OCI-LY3 (cell line): ENCODE measurements around the gene PUDP.

Source experiments
- H2AFZ ChIP-seq: fragments of 200-600, 300-600 bp; shearing (Covaris generic); 2 replicates; pipeline ENCODE4 v1.6.0; 2014; ENCODE audit warnings: antibody characterized with exemption, low read depth, low read length
- H3K27ac ChIP-seq: fragments of 200-600, 300-600 bp; sonication (generic); 2 replicates; pipeline ENCODE4 v1.5.1; 2014; ENCODE audit warnings: mild to moderate bottlenecking, low read length, moderate library complexity, mixed read lengths
- H3K27me3 ChIP-seq: fragments of 200-600, 300-600 bp; sonication (generic); 2 replicates; pipeline ENCODE4 v1.6.1; 2014; ENCODE audit warnings: low read depth, low read length, mixed read lengths
- H3K36me3 ChIP-seq: fragments of 200-600, 300-600 bp; sonication (generic); replicated peaks from 2 replicates; pipeline ENCODE3; 2014; ENCODE audit warnings: low read depth, low read length, mixed read lengths
- H3K4me1 ChIP-seq: fragments of 300-600, 200-600 bp; sonication (generic); 2 replicates; pipeline ENCODE4 v1.6.1; 2014; ENCODE audit warnings: low read length, mixed read lengths
- H3K4me2 ChIP-seq: fragments of 200-600, 300-600 bp; sonication (generic); 2 replicates; pipeline ENCODE4 v1.6.1; 2014; ENCODE audit warnings: low read length, mixed read lengths
- H3K4me3 ChIP-seq: fragments of 300-600, 200-600 bp; sonication (generic); 2 replicates; pipeline ENCODE4 v1.5.1; 2014; ENCODE audit warnings: antibody characterized with exemption, mild to moderate bottlenecking, low read length, moderate library complexity
- H3K79me2 ChIP-seq: fragments of 300-600, 200-600 bp; shearing (Covaris generic); 2 replicates; pipeline ENCODE4 v1.6.1; 2014; ENCODE audit warnings: mild to moderate bottlenecking, low read length, mixed read lengths
- H3K9ac ChIP-seq: fragments of 300-600, 200-600 bp; shearing (Covaris generic); 2 replicates; pipeline ENCODE4 v1.6.0; 2014; ENCODE audit warnings: mild to moderate bottlenecking, low read length, moderate library complexity
- H3K9me3 ChIP-seq: fragments of 200-600, 300-600 bp; shearing (Covaris generic); 2 replicates; pipeline ENCODE4 v1.6.1; 2014; ENCODE audit warnings: low read length, mixed read lengths; ENCODE audit not compliant: insufficient read depth
- H4K20me1 ChIP-seq: fragments of 200-600, 300-600 bp; sonication (generic); 2 replicates; pipeline ENCODE4 v1.6.1; 2016; ENCODE audit warnings: low read length, mixed read lengths; ENCODE audit not compliant: insufficient read depth
- CTCF ChIP-seq: fragments of 200-600, 300-600 bp; sonication (generic); IDR thresholded peaks from 2 replicates; pipeline ENCODE4 v1.5.1; 2014; ENCODE audit warnings: antibody characterized with exemption, low read length, low read depth
- EZH2phosphoT487 ChIP-seq: fragments of 200-600 bp; shearing (Covaris generic); IDR thresholded peaks from 2 replicates; pipeline ENCODE4 v1.6.1; 2018; ENCODE audit warnings: antibody characterized with exemption, mixed run types, low read depth

Gene PUDP

GRCh38 chrX:7083021-7083420, 64.9 kb downstream of the PUDP start:
- no peaks in the 10 kb centered on the region for H3K27me3 ChIP-seq
- H3K9me3 ChIP-seq: no peaks in the 10 kb centered on the region
- no peak overlapping the region for H2AFZ ChIP-seq
- peaks cover 3% of the 10 kb centered on the region for H3K36me3 ChIP-seq
- no peak overlapping the region for H3K4me3 ChIP-seq
- H3K27ac ChIP-seq: no peak overlapping the region
- H3K9ac ChIP-seq: no peak overlapping the region
- peaks cover 22% of the 10 kb centered on the region for H4K20me1 ChIP-seq
- no peaks in the 10 kb centered on the region for H3K79me2 ChIP-seq
- H3K4me1 ChIP-seq: peaks cover 19% of the 10 kb centered on the region
- H3K4me2 ChIP-seq: peak overlapping the region; percentile 56; the same call in 1 of the 2 replicates
- no peak for TF ChIP-seq CTCF
- no peak for TF ChIP-seq EZH2phosphoT487

- H3K79me2 ChIP-seq: no peaks in the 10 kb centered on the region
- H3K9me3 ChIP-seq: no peaks in the 10 kb centered on the region
- TF ChIP-seq EZH2phosphoT487: no peak
- no peak for TF ChIP-seq CTCF
- peaks cover 19% of the 10 kb centered on the region for H3K4me1 ChIP-seq
- H3K36me3 ChIP-seq: peaks cover 3% of the 10 kb centered on the region
- no peak overlapping the region for H2AFZ ChIP-seq
- H3K4me3 ChIP-seq: no peak overlapping the region
- peaks cover 22% of the 10 kb centered on the region for H4K20me1 ChIP-seq
- no peak overlapping the region for H3K27ac ChIP-seq
- no peak overlapping the region for H3K4me2 ChIP-seq
- no peak overlapping the region for H3K9ac ChIP-seq
- no peaks in the 10 kb centered on the region for H3K27me3 ChIP-seq
Observed at GRCh38 chrX:7082556-7082955, 65.4 kb downstream of the PUDP start.

DNA sequence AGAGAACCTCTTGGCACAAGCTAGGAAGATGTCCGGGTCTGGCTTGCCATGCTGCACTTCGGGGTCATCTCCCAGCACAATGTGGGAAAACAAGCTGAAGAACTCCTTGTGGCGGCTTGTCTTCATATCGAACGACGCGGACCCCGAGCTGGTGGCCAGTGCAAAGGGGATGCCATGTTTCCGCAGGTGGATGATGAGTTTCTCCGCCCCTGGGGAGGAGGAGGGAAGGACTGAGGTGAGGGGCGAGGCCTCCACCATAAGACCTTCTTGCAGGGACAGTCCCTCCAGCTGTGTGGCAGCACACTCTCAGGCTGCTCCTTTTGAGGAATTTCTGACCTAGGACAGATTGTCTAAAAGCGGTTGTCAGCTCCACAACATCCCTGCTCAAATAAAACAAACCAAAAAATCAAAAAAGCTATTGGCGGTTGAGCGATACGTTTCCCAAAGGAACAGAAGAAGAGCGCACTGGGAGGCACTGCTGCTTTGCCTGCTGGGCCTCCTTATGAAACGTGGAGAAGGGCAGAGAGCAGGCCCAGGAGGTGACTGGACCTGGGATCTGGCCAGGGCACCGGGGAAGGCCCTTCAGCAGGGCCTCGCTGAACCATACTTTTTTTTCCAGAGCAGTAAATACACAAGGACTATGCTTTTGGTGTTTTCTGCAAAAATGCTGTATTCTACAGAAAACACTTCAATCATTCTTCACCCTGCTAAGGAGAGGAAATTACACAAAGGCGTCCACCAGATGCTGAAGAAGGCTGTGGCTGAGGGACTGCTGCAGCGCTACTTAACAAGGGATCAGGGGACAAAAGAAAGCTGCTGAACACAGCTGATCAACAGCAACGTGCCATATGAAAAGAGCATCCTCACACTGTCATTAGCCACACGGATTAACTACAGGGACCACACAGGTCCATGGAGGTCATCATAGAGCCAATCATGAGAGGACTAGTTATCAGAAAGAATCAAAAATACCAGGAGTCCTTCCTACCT, 70.4 kb downstream of the PUDP start:
- H2AFZ ChIP-seq: no peak overlapping the region
- no peak overlapping the region for H3K9ac ChIP-seq
- no peaks in the 10 kb centered on the region for H3K36me3 ChIP-seq
- TF ChIP-seq CTCF (no peak), EZH2phosphoT487 (no peak)
- no peaks in the 10 kb centered on the region for H3K9me3 ChIP-seq
- H3K27ac ChIP-seq: no peak overlapping the region
- H3K4me1 ChIP-seq: no peaks in the 10 kb centered on the region
- no peak overlapping the region for H3K4me2 ChIP-seq
- no peak overlapping the region for H3K4me3 ChIP-seq
- H3K27me3 ChIP-seq: no peaks in the 10 kb centered on the region
- peaks cover 3% of the 10 kb centered on the region; the same call in 1 of the 2 replicates for H4K20me1 ChIP-seq
- no peaks in the 10 kb centered on the region for H3K79me2 ChIP-seq

DNA sequence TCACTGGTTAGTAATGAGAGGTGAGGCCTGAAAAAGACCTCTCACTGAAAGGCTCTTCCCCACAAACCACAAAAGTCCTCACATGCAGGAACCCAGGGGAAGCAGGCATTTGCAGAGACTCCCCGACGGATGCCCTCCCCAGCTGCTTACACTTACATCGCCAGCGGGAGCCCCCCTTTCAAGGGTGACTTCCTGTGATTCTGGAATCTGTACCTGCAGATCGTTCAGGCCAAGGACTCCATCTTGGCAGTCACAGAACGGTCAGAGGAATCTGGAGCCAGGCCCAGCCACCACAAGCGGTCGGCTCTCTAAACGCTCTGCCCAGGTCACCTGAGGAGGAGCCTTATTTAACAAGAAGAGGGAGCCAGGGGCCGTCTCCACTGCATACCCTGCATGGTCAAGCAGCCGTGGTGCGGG, 71.7 kb downstream of the PUDP start:
- Histone ChIP-seq H4K20me1 (no peaks in the 10 kb centered on the region), H2AFZ (no peak overlapping the region), H3K79me2 (no peaks in the 10 kb centered on the region), H3K27me3 (no peaks in the 10 kb centered on the region), H3K27ac (no peak overlapping the region), H3K9me3 (no peaks in the 10 kb centered on the region), H3K4me2 (no peak overlapping the region), H3K9ac (no peak overlapping the region), H3K4me3 (no peak overlapping the region), H3K4me1 (peaks cover 4% of the 10 kb centered on the region), H3K36me3 (no peaks in the 10 kb centered on the region)
- no peak for TF ChIP-seq CTCF
- no peak for TF ChIP-seq EZH2phosphoT487
